OCI-LY3 (cell line): ENCODE data around the gene ABCD4.

Experiments used
- CTCF ChIP-seq: fragments of 200-600, 300-600 bp; sonication (generic); IDR thresholded peaks from 2 replicates; pipeline ENCODE4 v1.5.1; 2014; ENCODE audit warnings: antibody characterized with exemption, low read length, low read depth
- EZH2phosphoT487 ChIP-seq: fragments of 200-600 bp; shearing (Covaris generic); IDR thresholded peaks from 2 replicates; pipeline ENCODE4 v1.6.1; 2018; ENCODE audit warnings: antibody characterized with exemption, mixed run types, low read depth

GRCh38 chr14:74267588-74267987 lies 35.1 kb downstream of the ABCD4 start:
- TF ChIP-seq CTCF (no peak), EZH2phosphoT487 (no peak)
